HG03571 (cell line): ENCODE measurements around the gene ABT1.
A peak's percentile ranks its signal among the peaks of the same experiment; 100 is the strongest.

Experiments
- ATAC-seq: cut with Tn5 transposase; IDR thresholded peaks from one replicate; pipeline ENCODE4 v1.9.1; 2021; ENCODE audit not compliant: unreplicated experiment

ABT1 gene

DNA sequence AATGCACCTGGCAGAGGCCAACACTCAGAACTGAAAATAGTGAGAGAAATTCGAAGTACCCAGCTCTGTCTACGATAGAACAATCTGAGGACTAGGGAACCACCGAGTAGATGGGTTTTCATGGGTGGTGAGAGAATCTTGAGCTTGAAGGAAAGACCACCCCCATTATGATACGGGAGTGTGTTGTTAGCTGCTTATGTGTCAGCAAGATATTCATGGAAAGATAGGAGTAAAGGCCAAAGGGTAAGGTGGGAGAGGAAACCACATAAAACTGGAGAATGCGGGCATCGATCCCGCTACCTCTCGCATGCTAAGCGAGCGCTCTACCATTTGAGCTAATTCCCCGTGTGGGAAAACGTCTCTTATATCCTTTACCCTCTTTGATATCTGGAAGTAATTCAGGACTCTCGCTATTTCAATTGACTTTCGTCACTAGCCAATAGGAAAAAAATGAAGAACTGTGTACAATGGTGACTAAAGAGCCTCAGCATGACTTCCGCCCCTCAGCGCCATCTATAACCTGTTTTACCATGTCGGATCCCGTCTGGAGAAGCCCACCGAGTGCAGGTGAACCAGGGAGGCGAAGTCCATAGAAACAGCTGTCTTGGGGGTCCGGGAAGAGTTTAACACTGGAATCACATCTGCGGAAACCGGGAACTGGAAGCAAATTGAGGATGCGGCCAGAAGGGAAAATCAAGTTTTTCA is 25.0 kb upstream of the ABT1 start:
- ATAC-seq: no peak

DNA sequence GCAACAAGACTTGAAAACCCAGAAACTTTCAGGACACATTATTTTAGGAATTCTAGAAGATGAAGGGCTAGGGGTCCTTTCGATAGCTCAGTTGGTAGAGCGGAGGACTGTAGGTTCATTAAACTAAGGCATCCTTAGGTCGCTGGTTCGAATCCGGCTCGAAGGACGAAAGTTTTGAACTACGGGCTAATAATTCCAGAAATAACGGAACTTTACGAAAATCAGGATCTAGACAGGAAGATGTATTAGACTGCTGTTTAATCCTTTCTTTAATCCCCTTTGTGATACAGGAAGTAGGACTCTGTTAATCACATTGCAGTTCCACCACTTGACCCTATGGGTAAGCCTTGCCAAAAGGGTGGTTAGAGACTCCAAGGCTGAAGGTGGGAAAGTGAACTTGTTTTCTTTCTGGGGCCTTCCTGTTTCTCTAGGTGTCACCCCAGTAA is 21.2 kb upstream of the ABT1 start:
- no peak for ATAC-seq

DNA sequence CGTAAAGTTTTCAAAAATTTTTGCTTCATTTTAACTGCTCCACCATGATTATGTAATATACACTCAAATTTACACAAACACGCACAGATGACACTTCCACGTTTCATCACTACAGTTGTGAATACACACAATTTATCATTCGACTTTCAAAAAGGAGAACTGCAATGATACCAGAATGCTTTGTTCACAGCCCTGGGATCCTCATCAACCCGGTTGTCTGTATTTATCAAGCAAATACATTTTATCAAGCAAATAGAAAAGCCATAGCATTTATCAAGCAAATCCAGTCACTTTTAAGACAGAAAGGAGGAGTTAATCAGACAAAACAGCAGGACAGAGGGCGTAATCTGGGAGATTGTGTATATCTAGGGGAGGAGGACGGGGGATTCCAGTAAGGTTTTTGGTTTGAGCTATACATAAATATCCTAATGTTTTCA is 20.3 kb upstream of the ABT1 start:
- no peak for ATAC-seq

DNA sequence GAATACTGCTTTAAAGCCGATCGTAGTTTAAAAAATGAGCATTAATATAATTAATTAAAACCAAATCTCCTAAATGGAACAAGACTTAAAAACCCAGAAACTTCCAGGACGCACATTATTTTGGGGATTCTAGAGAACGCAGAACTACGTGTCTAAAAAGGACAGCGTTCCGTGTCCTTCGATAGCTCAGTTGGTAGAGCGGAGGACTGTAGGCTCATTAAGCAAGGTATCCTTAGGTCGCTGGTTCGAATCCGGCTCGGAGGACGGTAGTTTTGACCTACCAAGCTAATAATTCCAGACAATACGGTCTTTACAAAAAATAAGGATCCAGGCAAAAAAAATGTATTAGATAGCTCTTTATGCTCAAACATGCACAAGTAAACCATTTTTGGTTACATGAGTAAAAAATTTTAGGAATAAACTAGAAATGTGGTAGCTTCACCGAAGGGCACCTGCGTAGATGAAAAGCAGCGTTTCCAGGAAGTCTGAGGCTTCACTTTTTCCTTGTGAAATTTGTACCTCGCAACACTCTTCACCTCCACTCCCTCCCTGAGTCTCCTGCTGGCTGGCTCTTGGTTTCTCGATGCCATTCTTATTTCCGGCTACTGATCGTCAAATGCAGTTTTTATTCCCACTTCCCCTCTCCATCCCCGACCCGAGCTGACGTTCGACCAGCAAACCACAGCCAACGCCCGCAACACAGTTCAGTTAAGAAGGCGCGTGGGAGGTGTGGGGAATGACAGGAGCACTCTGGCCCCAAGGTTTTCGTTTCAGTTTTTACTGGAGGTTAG is 19.6 kb upstream of the ABT1 start:
- ATAC-seq: no peak

DNA sequence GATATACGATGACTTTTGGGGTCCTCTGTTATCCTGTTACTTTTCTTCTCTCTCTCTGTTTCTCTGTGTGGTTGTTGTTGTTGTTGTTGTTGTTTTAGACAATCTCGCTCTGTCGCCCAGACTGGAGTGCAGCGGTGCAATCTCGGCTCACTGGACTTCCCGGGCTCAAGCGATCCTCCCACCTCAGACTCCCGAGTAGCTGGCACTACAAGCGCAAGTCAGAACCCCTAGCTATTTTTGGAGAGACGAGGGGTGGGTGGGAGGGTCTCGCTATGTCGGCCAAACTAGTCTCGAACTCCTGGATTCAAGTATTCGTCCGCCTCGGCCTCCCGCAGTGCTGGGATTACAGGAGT is 19.1 kb upstream of the ABT1 start:
- no peak for ATAC-seq

DNA sequence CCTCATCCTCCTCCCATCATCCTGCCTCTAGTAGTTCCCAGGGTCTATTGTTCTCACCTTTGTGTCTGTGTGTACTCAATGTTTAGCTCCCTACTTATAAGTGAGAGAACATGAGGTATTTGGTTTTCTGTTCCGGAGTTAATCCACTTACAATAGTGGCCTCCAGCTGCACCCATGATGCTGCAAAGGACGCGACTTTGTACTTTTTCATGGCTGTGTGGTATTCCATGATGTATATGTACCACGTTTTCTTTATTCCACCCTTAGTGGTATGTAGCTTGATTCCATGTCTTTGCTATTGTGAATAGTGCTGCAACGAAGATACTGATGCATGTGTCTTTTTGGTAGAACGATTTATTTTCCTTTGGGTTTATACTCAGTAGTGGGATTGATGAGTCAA is 18.5 kb upstream of the ABT1 start:
- no peak for ATAC-seq

DNA sequence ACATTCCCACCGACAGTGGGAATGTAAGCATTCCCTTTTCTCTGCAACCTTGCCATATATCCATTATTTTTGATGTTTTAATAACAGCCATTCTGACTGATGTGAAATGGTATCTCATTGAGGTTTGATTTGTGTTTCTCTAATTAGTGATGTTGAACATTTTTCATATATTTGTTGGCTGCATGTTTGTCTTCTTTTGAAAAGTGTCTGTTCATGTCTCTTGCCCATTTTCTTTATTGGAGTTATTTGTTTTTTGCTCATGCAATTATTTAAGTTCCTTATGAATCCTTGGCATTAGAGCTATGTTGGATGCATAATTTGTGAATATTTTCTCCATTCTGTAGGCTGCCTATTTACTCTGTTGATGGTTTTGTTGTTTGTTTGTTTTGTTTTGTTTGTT is 18.0 kb upstream of the ABT1 start:
- ATAC-seq: no peak

DNA sequence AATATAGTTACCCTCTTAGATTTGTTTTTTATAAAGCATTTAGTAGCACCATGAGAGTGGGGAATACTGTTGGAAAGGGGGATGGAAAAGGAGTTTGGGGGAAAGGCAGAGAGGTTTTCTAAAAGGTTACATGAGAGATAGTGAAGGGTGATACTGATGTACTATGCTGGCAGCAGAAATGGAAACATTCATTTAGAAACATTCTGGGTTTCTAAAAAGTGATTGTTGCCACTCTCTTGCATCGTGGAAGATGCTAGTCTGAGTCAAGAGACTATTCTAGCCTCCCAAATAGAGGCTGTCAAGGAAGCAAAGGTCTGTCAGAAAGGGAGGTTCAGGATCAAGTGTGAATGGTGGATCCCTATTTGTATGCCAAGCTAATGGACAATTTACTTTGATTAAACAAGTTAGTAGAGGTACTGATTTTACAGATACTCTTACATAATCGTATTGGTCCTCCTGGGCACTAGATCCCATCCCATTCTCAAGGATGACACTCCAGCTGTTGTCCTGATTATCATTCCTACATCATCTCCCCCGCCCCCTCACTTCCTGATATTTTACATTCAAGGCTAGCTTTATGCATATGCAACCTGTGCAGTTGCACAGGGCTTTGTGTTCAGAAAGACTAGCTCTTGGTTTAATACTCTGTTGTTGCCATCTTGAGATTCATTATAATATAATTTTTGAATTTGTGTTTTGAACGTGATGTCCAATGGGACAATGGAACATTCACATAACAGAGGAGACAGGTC is 15.4 kb upstream of the ABT1 start:
- no peak for ATAC-seq

DNA sequence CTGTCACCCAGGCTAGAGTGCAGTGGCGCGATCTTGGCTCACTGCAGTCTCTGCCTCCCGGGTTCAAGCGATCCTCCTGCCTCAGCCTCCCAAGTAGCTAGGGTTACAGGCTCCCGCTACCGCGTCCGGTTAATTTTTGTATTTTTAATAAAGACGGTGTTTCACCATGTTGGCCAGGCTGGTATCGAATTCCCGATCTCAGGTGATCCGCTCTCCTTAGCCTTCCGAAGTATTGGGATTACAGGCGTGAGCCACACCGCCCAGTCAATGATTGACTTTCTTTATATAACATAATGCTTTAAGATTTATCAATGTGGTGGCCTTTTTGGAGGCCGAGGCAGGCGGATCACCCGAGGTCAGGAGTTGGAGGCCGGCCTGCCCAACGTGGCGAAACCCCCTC is 7.8 kb upstream of the ABT1 start:
- ATAC-seq: no peak

DNA sequence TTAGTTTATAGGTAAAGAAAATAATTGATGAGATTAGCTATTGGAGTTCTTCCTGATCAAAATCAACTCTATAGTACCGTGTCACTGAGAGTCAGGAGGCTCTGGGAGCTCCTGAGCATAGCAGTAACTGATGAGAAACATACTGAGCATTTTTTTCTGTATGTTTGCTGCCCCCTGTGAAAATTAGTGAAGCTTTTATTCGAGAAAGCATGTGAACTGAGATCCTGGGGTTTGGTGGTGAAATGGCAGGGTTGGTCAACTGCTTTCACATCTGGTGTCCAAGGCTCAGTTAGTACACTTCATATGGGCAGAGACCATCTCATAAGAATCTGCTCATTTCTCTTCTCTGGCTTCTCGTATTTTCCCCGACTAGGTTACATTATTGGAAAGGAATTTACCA is 4.1 kb upstream of the ABT1 start:
- no peak for ATAC-seq

DNA sequence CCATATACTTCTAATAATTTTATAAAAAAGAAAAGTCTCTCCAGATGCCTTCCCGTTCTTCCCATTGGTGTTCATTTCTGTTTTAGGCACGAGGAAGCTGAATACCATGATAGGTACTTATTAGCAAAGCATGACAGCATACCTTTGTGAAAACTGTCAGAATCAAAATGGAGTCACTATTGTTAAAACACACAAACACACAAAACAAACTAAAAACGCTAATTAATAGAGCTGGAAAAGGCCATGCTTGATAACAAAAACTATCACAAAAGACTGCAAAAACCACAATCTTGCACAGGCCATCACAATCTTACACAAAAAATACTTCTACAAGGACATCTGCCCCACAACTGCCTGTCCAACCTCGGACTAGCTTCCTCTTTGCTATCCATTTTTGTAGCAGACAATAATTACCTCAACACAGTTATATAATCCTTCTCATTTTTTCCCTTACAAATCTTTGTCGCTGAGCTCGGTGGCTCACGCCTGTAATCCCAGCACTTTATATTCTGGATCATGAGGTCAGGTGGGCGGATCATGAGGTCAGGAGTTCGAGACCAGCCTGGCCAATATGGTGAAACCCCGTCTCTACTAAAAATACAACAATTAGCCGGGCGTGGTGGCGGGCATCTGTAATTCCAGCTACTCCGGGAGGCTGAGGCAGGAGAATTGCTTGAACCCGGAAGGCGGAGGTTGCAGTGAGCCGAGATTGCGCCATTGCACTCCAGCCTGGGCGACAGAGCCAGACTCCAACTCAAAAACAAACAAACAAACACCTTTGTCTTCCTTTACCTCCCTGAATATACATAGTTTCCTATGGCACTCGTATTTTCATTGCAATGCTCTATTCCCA is 3.2 kb upstream of the ABT1 start:
- no peak for ATAC-seq

DNA sequence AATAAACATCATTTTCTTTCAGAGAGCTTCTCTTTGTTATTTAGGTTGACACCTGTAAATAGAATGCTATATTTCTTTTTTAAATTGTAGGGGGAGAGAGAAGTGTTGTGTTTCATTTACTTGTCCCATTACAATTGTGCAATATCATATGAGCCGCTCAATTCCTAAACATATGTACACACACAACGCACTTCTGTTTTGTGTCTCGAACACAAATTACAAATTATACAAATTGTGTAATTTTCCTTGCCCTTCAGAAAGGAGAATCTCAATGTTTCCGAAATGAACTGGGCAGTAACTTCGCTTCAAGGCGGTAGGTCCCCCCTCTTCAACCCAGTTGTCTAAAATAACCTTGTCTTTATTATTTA is 2.6 kb upstream of the ABT1 start:
- ATAC-seq: no peak

DNA sequence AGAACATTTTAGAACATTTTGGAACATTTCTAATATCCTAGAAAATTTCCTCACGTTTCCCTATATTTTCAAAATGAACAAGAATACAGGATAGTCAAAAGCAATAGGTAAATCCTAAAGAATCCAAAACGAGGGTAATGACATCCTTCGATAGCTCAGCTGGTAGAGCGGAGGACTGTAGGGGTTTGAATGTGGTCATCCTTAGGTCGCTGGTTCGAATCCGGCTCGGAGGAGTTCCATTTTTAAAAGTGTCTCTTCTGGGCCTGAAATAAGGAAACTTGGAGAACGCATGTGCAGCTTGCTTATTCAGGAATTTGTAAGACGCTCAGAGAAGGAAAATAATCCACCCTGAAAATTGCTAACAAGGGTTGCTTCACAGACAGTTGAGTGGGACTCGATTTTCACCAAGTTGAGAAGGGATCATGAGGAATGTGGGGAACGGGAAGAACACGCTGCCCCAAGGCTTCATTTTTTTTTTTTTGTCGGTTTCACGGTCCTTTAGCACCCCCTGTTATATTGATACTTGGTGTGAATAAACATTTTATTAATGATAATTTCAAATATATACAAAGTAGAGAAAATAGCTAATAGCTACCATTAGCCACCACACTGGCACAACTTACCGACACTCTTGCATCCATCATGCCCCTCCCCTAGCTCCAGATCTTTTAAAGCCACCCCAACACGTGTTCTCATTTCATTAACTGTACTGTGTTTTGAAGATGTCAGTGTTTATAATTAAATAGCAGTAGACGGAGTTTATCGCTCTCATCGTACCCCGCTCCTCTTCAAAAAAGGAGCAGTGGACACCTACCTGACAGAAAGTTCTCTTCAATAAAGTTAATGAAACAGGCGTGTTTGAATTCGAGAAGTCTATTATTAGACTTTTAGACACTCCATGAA is 1.8 kb upstream of the ABT1 start:
- ATAC-seq: no peak

DNA sequence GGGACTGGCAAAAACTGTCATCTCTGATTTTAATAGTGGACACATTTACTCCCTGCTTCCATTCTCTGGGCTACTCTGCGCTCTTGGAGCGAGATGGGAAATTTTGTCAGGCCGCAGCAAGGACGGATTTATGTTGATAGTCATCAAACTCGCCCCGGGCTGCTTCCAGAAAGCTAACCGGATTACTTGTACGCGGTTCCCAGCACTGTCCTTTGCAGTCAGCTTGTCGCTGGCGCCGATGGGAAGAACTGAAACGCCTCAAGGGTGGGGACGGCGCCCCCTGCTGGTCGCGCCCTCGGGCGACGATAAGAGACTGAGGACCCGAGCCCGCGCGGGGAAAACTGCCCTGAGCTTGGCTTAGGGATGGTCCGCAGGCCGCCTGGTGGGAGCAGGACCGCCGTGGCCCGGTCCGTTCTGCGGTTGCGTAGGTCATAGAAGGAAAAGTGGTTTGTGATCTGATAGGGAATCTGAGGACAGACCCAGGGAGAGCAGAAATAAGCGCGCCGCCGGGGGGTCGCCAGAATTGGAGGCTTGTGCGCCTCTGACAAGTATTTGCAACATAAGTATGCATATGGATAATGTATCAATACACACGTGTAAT is 984 bp upstream of the ABT1 start:
- ATAC-seq: peak; percentile 66

DNA sequence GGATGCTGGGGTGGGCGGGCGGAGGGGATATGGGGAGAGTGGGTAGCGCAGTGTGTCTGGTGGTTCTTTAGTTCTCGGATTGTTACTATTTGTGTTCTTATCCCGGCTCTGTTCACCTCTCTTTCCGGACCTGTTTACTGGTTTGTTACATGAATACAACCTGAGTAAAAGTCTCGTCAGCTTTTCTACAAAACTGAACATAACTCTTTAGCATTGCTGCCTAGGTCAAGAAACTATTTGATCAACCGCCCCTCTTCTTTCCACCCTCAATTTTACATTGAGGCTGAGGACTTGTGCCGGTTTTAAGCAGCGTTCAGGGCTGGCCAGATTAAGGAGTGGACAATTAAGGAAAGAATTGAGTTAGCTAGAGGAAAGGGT is 625 bp downstream of the ABT1 start:
- ATAC-seq: no peak

DNA sequence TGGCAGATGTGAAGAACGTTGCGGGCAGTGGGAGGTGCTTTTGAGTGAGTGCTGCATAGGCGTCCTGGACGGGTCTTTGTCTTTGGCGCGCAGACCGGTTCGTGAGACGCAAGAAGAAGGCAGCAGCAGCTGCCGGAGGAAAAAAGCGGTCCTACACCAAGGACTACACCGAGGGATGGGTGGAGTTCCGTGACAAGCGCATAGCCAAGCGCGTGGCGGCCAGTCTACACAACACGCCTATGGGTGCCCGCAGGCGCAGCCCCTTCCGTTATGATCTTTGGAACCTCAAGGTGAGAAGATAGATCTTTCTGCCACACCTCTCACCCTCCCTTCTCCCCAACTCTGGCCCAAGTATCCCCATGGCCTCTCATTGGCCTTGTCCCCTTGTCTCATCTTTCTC is 1.1 kb downstream of the ABT1 start:
- ATAC-seq: no peak

DNA sequence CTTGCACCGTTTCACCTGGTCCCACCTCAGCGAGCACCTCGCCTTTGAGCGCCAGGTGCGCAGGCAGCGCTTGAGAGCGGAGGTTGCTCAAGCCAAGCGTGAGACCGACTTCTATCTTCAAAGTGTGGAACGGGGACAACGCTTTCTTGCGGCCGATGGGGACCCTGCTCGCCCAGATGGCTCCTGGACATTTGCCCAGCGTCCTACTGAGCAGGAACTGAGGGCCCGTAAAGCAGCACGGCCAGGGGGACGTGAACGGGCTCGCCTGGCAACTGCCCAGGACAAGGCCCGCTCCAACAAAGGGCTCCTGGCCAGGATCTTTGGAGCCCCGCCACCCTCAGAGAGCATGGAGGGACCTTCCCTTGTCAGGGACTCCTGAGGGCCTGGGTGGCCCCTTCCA is 1.5 kb downstream of the ABT1 start:
- no peak for ATAC-seq

DNA sequence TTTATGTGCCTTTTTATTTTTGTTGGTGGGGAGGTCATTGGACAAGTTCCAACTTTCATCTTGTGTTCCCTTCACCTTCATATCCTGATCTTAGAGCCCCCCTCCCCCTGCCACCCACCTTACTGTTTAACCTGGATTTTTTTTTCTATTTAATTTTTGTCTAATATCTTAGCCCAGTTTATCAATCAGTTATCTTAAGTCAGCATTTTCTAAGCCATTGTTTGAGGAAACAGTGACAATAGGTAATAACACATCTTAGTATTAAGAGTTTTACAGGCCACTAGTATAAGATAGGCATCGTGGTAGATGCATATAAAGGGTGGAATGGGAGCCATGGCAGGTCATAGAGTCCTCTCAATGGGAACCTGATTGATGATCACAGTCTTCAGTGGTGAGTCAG is 2.4 kb downstream of the ABT1 start:
- ATAC-seq: no peak

DNA sequence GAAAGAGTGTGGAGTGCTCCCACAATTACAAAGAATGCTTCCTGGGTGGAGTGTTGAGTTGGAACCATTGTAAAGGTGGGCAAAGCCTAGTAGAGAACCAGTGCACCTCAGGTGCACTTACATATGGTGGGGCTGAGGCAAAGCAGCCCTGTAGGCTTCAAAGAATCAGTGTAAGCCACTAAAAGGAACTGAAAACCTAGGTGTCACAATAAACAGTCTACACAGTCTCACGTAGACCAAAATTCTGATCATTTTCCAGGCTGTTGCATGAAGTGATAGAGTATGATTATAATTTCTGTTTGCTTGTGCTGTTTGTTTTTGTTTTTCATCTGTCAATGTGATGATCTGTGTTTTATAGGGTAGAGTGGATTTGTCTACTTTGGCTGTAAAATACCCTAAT is 2.8 kb downstream of the ABT1 start:
- no peak for ATAC-seq

DNA sequence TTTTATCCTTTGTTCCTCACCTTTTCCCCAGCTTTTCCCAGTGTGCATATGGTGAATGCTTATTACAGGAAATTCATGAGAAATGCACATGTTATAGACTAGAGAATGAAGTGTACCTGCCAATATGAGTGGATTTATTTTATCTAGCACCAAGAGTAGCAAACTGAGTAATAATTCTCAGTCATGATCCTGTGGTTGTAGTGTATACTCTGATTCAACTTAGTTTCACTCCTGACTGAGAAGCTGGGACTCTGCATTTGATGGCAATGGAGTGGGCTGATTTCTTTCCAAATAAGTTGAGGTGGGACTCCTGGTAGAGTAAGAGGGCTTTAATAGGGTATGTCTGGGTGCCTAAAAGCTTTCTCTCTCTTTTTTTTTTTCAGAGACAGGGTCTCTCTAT is 4.0 kb downstream of the ABT1 start:
- ATAC-seq: no peak
